ENCODE measurements around the gene ADAP1. TPM values are rescaled to one million over a fixed set of nuclear protein-coding genes. Genes with fewer than 3 reads are reported as not detected.

ADAP1 gene
- polyA plus RNA-seq, 1 donor: 62.0 TPM

DNA sequence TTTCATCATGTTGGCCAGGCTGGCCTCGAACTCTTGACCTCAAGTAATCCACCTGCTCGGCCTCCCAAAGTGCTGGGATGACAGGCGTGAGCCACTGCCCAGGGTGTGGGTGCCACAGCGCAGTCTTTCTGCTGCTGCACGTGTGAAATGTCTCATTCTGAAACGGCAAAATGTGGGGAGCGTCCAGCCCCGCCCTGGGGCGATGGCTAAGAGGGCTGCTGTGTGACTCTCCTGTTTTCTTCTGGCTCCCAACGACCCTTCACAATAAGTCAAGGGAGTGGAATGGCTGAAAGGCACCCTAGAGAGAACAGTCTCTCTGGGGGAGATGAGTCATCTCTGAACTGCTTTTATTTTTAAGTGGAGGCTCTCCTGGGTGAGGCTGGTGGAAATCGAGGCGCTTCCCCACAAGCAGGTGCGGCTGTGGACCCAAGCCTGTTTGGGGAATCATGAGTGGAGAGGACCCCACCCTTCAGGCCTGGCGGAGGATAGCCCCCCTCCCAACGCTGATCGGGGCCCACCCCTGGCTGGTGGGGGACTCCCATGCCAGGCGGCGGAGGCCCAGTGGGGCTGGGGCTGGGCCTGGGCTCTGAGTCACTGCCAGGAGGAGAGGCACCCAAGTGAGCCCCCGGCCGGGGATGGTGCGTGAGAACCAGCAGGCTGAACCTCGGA is 18.0 kb downstream of the ADAP1 start:
- Histone ChIP-seq H3K36me3 (ENCODE audit: control insufficient read depth, insufficient read depth, low read length) (peaks cover 36% of the 10 kb centered on the region), H3K27me3 (ENCODE audit: control insufficient read depth, insufficient read depth, low read length) (no peaks in the 10 kb centered on the region), H3K27ac (ENCODE audit: low read length) (no peak overlapping the region), H3K4me3 (ENCODE audit: low read length) (no peak overlapping the region), H3K4me1 (ENCODE audit: control insufficient read depth, insufficient read depth, low read length) (no peaks in the 10 kb centered on the region), H3K9me3 (ENCODE audit: control insufficient read depth, low read depth, low read length) (no peaks in the 10 kb centered on the region)
- WGBS (ENCODE audit: insufficient coverage, low lambda C conversion rate): no CpG with 5 or more reads among the region's 22 CpGs
- no peak for DNase-seq

DNA sequence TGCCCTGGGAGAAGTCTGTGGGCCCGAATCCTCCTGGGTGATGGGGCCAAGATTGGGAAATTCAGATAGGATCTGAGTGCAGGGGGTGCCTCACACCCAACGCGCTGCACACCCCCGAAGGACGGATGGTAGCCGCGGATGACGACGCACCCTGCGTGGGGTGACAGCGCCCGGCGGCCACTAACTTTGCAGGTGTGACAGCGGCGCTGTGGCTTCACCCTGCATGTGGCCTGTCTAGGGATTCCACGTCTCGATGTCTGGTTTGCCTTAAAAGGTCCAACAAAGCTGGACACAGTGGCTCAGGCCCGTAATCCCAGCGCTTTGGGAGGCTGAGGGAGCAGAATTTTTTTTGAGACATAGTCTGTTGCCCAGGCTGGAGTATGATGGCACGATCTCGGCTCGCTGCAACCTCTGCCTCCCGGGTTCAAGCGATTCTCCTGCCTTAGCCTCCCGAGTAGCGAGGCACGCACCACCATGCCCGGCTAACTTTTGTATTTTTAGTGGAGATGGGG is 18.6 kb downstream of the ADAP1 start:
- no CpG with 5 or more reads among the region's 28 CpGs for WGBS (ENCODE audit: insufficient coverage, low lambda C conversion rate)
- H3K36me3 ChIP-seq (ENCODE audit: control insufficient read depth, insufficient read depth, low read length): peaks cover 40% of the 10 kb centered on the region
- H3K27ac ChIP-seq (ENCODE audit: low read length): no peak overlapping the region
- no peak for DNase-seq
- no peaks in the 10 kb centered on the region for H3K9me3 ChIP-seq (ENCODE audit: control insufficient read depth, low read depth, low read length)
- H3K27me3 ChIP-seq (ENCODE audit: control insufficient read depth, insufficient read depth, low read length): no peaks in the 10 kb centered on the region
- no peak overlapping the region for H3K4me3 ChIP-seq (ENCODE audit: low read length)
- no peaks in the 10 kb centered on the region for H3K4me1 ChIP-seq (ENCODE audit: control insufficient read depth, insufficient read depth, low read length)

DNA sequence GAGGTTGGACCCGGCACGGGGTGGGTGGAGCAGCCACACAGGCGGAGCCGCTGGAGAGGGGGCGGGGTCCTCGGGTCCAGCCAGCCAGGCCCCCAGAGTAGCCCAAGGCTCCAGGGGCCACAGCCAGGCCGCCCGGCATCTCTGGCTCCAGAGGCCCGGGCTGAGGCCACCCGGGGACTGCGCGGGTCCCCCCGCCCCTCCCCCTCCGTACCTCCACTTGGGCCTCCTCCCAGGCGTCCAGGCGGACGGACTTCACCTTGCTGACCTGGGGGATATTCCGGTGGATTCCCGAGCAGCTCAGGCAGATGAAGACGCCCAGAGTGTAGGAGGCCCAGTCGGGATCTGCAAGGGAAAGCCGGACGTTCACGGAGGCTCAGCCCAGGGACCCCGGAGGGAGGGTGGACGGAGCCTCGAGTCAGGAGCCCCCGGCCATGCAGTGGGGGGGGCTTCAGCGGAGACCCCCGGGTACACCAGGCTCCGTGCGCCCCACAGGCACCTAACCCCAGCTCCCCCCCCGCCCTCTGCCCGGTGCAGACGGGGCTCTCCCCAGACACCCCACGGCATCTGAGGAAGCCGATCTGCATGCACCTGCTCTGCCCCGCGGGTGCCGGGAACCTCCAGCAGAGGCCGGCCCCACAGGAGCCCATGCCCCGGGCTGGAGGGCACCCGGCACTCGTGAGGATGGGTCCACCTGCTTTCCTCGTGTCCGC is 19.2 kb downstream of the ADAP1 start:
- H3K27me3 ChIP-seq (ENCODE audit: control insufficient read depth, insufficient read depth, low read length): no peaks in the 10 kb centered on the region
- H3K27ac ChIP-seq (ENCODE audit: low read length): no peak overlapping the region
- H3K9me3 ChIP-seq (ENCODE audit: control insufficient read depth, low read depth, low read length): no peaks in the 10 kb centered on the region
- no CpG with 5 or more reads among the region's 46 CpGs for WGBS (ENCODE audit: insufficient coverage, low lambda C conversion rate)
- H3K36me3 ChIP-seq (ENCODE audit: control insufficient read depth, insufficient read depth, low read length): peaks cover 40% of the 10 kb centered on the region
- H3K4me3 ChIP-seq (ENCODE audit: low read length): no peak overlapping the region
- H3K4me1 ChIP-seq (ENCODE audit: control insufficient read depth, insufficient read depth, low read length): no peaks in the 10 kb centered on the region
- DNase-seq: no peak

DNA sequence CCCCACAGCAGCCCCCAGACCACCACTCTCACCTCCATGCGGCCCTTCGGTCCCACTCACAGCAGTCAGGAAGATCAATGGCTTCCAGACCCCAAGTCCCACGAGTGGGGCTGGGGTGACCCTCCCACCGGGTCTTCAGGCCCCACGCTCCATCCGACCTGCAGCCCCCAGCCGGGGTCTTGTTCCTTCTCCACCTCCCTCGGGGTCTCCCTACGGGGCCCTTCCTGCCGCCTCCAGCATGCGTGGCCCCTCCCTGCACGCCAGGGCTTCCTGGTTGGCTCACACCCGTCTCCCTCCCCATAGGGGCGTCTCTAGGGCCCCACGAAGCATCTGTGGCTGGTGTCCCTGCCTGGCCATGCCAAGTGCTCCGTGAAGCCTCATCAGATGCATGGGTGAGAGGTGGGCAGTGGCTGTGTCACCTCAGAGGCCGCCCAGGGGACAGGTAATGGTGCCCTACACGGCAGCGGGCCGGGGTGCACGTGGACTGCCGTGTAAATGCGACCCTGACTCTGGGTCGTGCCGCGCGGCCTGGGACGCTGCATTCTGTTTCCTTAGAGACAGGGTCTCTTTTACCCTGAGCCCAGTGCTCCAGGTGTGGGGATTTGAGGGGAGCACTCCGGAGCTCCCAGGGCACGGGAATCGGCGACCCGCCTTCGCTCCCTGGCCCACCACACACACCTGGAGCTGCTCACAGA is 19.9 kb downstream of the ADAP1 start:
- no peak for DNase-seq

DNA sequence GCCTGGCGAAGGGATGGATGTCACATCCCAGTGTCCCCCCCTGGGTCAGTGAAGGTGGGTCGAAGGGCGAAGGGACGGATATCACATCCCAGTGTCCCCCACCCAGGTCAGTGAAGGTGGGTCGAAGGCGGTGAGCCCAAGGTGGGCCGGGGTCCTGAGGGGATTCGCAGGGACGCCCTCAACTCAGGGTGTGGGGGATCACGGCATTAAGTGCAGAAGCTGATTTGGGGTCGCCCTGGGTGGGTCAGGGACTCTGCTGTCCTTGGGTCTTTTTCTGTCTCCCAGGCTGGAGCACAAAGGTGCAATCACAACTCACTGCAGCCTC is 21.9 kb downstream of the ADAP1 start:
- H3K4me3 ChIP-seq (ENCODE audit: low read length): no peak overlapping the region

More for the DNA sequence above, 19.9 kb downstream of the ADAP1 start:
- no CpG with 5 or more reads among the region's 34 CpGs for WGBS (ENCODE audit: insufficient coverage, low lambda C conversion rate)
- Histone ChIP-seq H3K27ac (ENCODE audit: low read length) (no peak overlapping the region), H3K36me3 (ENCODE audit: control insufficient read depth, insufficient read depth, low read length) (peaks cover 40% of the 10 kb centered on the region), H3K4me3 (ENCODE audit: low read length) (no peak overlapping the region), H3K27me3 (ENCODE audit: control insufficient read depth, insufficient read depth, low read length) (no peaks in the 10 kb centered on the region), H3K4me1 (ENCODE audit: control insufficient read depth, insufficient read depth, low read length) (no peaks in the 10 kb centered on the region), H3K9me3 (ENCODE audit: control insufficient read depth, low read depth, low read length) (no peaks in the 10 kb centered on the region)

DNA sequence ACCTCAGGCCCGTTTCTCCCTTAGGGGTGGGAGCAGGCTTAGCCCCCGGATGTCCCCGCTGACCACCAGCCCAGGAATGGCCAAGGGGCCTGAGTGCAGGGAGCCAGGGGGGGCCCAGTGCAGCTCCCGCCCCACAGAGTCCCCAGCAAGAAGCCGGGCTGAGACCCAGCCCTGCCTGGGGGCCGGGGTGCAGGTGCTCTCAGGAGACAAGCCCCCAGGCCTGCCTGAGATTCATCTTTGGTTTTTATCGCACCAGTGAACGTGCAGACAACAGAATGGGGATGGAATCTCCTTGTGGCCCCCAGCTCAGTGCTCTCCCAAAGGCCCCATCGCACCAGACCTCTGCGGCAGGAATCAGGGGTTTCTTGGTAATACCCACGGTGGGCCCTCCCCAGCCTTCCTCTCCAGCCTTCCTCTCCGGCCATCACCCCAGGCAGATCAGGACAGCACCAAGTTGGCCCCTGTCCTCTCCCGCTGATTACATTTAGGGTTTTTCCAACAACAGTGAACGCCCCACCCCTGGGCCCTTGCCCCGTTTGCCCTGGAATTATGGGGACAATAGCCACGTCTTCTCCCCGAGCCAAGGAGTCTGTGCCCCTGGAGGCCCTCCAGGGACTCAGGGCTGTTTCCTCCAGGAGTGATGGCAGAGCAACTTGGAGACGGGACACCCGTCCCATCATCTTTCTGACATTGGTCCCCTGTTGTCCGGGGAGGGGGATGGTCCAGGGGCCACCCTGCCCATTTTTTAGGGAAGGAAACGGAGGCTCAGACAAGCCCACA is 22.4 kb downstream of the ADAP1 start:
- peaks cover 7% of the 10 kb centered on the region for H3K4me1 ChIP-seq (ENCODE audit: control insufficient read depth, insufficient read depth, low read length)
- DNase-seq: no peak
- no peaks in the 10 kb centered on the region for H3K27me3 ChIP-seq (ENCODE audit: control insufficient read depth, insufficient read depth, low read length)
- H3K4me3 ChIP-seq (ENCODE audit: low read length): no peak overlapping the region
- WGBS (ENCODE audit: insufficient coverage, low lambda C conversion rate): no CpG with 5 or more reads among the region's 21 CpGs
- no peak overlapping the region for H3K27ac ChIP-seq (ENCODE audit: low read length)
- H3K9me3 ChIP-seq (ENCODE audit: control insufficient read depth, low read depth, low read length): no peaks in the 10 kb centered on the region
- H3K36me3 ChIP-seq (ENCODE audit: control insufficient read depth, insufficient read depth, low read length): peaks cover 41% of the 10 kb centered on the region

More for the DNA sequence above, 21.9 kb downstream of the ADAP1 start:
- Histone ChIP-seq H3K27me3 (ENCODE audit: control insufficient read depth, insufficient read depth, low read length) (no peaks in the 10 kb centered on the region), H3K36me3 (ENCODE audit: control insufficient read depth, insufficient read depth, low read length) (peaks cover 41% of the 10 kb centered on the region), H3K9me3 (ENCODE audit: control insufficient read depth, low read depth, low read length) (no peaks in the 10 kb centered on the region), H3K27ac (ENCODE audit: low read length) (no peak overlapping the region), H3K4me1 (ENCODE audit: control insufficient read depth, insufficient read depth, low read length) (peaks cover 1% of the 10 kb centered on the region)
- DNase-seq: no peak
- WGBS (ENCODE audit: insufficient coverage, low lambda C conversion rate): no CpG with 5 or more reads among the region's 11 CpGs

DNA sequence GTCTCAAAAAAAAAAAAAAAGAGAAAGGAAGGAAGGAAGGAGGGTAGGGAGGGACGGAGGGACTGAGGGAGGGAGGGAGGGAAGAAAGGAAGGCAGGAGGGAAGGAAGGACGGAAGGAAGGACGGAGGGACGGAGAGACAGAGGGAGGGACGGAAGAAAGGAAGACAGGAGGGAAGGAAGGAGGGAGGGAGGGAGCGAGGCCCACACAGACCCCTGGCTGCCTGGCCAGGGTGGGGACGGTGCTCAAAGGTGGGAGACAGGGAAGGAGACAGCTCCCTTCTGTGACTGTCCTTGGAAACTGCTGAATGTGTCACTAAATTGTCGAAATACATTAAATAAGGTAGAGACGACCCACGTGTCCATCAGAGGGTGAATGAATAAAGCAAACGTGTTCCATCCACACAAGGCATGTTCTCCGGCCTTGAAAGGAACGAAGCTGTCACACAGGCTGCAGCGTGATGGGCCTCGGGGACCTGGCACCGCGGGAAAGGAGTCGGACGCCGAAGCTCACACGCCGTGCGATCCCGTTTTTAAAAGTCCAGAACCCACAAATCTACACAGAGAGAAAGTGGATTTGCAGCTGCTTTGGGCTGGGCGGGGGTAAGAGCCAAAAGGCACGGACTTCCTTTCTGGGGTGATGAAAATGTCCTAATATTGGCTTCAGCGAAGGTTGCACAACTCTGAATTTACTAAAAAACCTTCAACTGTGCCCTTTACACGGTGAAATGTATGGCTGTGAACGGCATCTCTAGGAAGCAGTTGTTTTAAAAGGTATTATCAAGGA is 23.3 kb downstream of the ADAP1 start:
- WGBS (ENCODE audit: insufficient coverage, low lambda C conversion rate): 98% methylated on average over 8 of the region's 29 CpGs
- no peak overlapping the region for H3K4me3 ChIP-seq (ENCODE audit: low read length)
- H3K36me3 ChIP-seq (ENCODE audit: control insufficient read depth, insufficient read depth, low read length): peaks cover 39% of the 10 kb centered on the region
- H3K27ac ChIP-seq (ENCODE audit: low read length): no peak overlapping the region
- no peaks in the 10 kb centered on the region for H3K9me3 ChIP-seq (ENCODE audit: control insufficient read depth, low read depth, low read length)
- peaks cover 16% of the 10 kb centered on the region for H3K4me1 ChIP-seq (ENCODE audit: control insufficient read depth, insufficient read depth, low read length)
- H3K27me3 ChIP-seq (ENCODE audit: control insufficient read depth, insufficient read depth, low read length): no peaks in the 10 kb centered on the region
- DNase-seq: no peak

DNA sequence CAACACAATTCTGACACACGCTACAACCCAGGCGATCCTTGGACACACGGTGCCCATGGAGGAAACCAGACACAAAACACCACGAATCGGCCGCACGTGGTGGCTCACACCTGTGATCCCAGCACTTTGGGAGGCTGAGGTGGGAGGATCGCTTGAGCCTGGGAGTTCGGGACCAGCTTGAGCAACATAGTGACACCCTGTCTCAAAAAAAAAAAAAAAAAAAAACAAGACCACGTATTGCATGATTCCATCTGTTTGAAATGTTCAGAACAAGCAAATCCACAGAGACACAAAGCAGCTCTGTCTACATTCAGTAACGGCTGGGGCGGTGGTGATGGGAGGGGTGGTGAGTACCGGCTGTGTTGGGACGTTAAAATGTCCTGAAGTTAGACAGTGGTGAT is 25.2 kb downstream of the ADAP1 start:
- no peaks in the 10 kb centered on the region for H3K27me3 ChIP-seq (ENCODE audit: control insufficient read depth, insufficient read depth, low read length)
- no peak for DNase-seq
- H3K4me3 ChIP-seq (ENCODE audit: low read length): no peak overlapping the region
- H3K9me3 ChIP-seq (ENCODE audit: control insufficient read depth, low read depth, low read length): peaks cover 5% of the 10 kb centered on the region
- peaks cover 23% of the 10 kb centered on the region for H3K36me3 ChIP-seq (ENCODE audit: control insufficient read depth, insufficient read depth, low read length)
- WGBS (ENCODE audit: insufficient coverage, low lambda C conversion rate): no CpG with 5 or more reads among the region's 14 CpGs
- peaks cover 34% of the 10 kb centered on the region for H3K4me1 ChIP-seq (ENCODE audit: control insufficient read depth, insufficient read depth, low read length)
- H3K27ac ChIP-seq (ENCODE audit: low read length): no peak overlapping the region

DNA sequence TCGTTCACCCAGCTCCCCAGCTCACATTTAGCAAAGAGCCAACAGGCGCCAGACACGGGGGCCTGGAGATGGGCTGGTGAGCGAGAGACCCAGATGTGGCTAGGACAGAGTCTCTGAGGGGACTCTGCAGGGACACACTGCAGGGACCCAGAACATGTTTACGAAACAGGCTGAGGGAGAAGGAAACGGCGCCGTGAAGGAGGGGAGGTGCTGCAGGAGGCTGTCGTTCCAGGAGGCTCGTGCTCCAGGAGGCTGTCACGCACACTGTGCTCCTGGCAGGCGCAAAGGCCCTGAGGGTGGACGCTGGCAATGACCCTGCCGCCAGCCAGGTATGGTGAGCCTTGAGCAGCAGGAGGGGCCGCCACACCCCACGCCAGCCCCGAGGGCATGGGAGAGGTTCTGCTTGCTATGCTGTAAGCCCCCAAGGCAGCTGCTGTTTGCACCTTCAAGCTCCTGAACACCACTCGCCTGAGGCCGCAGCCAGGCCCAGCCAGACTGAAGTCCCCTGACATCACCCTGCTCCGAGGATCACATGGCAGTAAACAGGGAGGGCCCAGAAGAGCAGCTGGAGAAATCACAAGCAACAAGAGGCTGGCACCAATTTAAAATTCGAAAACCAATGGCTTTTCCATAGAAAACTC is 27.3 kb downstream of the ADAP1 start:
- Histone ChIP-seq H3K27me3 (ENCODE audit: control insufficient read depth, insufficient read depth, low read length) (no peaks in the 10 kb centered on the region), H3K4me1 (ENCODE audit: control insufficient read depth, insufficient read depth, low read length) (peaks cover 52% of the 10 kb centered on the region), H3K27ac (ENCODE audit: low read length) (peak overlapping the region; percentile 96), H3K4me3 (ENCODE audit: low read length) (no peak overlapping the region), H3K9me3 (ENCODE audit: control insufficient read depth, low read depth, low read length) (peaks cover 5% of the 10 kb centered on the region), H3K36me3 (ENCODE audit: control insufficient read depth, insufficient read depth, low read length) (peaks cover 19% of the 10 kb centered on the region)
- peak in 1 of 2 donors; percentile 83 for DNase-seq
- WGBS (ENCODE audit: insufficient coverage, low lambda C conversion rate): no CpG with 5 or more reads among the region's 21 CpGs

All from large intestine (tissue), 3 donors.